Transverse colon (tissue), 4 donors: Measurements from ENCODE around the gene SLC10A1. TPM values are rescaled to one million over a fixed set of nuclear protein-coding genes. Genes with fewer than 3 reads are reported as not detected.

ENCODE experiments used
- DNase-seq: peaks from one replicate; pipeline ENCODE4 v3.0.0-alpha.2; 2019
- H3K27ac ChIP-seq, 4 donors: fragments of 200-600 bp; sonication (generic); 2 replicates each; pipeline ENCODE4 v1.5.1; 2016 to 2018; ENCODE audit warnings: inconsistent platforms in 4 of 4
- H3K27me3 ChIP-seq: fragments of 200-600 bp; sonication (generic); 2 replicates; pipeline ENCODE4 v1.5.1; 2017; ENCODE audit warnings: inconsistent platforms
- H3K36me3 ChIP-seq, 4 donors: fragments of 200-600 bp; sonication (generic); 2 replicates each; pipeline ENCODE4 v1.5.1; 2017 to 2019; ENCODE audit warnings: inconsistent platforms in 4 of 4
- H3K4me1 ChIP-seq, 4 donors: fragments of 200-600 bp; sonication (generic); 2 replicates each; pipeline ENCODE4 v1.5.1; 2017 to 2020; ENCODE audit warnings: inconsistent platforms in 4 of 4
- H3K4me3 ChIP-seq, 4 donors: fragments of 200-600 bp; sonication (generic); 1 replicate in 1 of 4; 2 replicates in 3 of 4; pipeline versions ENCODE4 v1.5.1 to v1.6.1; 2017 to 2019; ENCODE audit warnings: inconsistent platforms in 4 of 4
- H3K9me3 ChIP-seq, 2 donors: fragments of 200-600 bp; sonication (generic); 2 replicates each; pipeline ENCODE4 v1.5.1; 2017 to 2019; ENCODE audit warnings: inconsistent platforms in 2 of 2
- EP300 ChIP-seq: sonication (generic); formaldehyde crosslinking; IDR thresholded peaks from one replicate; pipeline ENCODE4 v1.6.1; 2017; ENCODE audit warnings: antibody characterized with exemption, low read depth
- POLR2A ChIP-seq: fragments of 450-650 bp; IDR thresholded peaks from one replicate; pipeline ENCODE4 v1.6.1; 2016; ENCODE audit warnings: antibody characterized with exemption, mild to moderate bottlenecking, moderate library complexity
- POLR2AphosphoS5 ChIP-seq, 3 donors: sonication (generic); formaldehyde crosslinking; IDR thresholded peaks; one replicate each; pipeline ENCODE4 v1.6.1; 2016; ENCODE audit warnings: antibody characterized with exemption in 3 of 3
- WGBS, 2 donors: methylation state at CpG; one replicate each; pipeline ENCODE4 v1.1.5; 2018; ENCODE audit warnings: low coverage in 1 of 2; 5-methylcytosine and 5-hydroxymethylcytosine counted together
- in situ Hi-C, 4 donors: fragments of 200-750 bp; cut with MboI; loops; one replicate each; pipeline versions ENCODE4 v1.15.0 to v1.15.1; 2017; ENCODE audit warnings: low sequenced_read_pairs in 3 of 4, low pct_ligation_motif_present in 1 of 4, low pct_unique_long_range_greater_than_20kb in 1 of 4
- intact Hi-C: fragments of 100-400 bp; cut with DNase I; formaldehyde crosslinking; loops from one replicate; pipeline ENCODE4 v1.15.1; 2023; ENCODE audit warnings: low total_unique reads
- total RNA-seq, 4 donors: library from RNA; depleted of rRNA; stranded (reverse); fragments of >200 nt; gene quantifications; one replicate each; pipeline ENCODE4 v1.1.0, GENCODE V29; 2016
- TF ChIP-seq, protein P1 (sequence below), 5 experiments: fragments of 200-600 bp in 3 of 5; fragments of 450-650 bp in 2 of 5; sonication (generic) in 3 of 5; IDR thresholded peaks; 1 replicate in 2 of 5; 2 replicates in 3 of 5; pipeline ENCODE4 v1.5.1; 2016 to 2017; ENCODE audit warnings: antibody characterized with exemption in 5 of 5, inconsistent platforms in 3 of 5, mild to moderate bottlenecking in 2 of 5, moderate library complexity in 1 of 5

Gene SLC10A1
- total RNA-seq, 4 donors from 2014 or later, result 0.27 TPM; not detected in 3

DNA sequence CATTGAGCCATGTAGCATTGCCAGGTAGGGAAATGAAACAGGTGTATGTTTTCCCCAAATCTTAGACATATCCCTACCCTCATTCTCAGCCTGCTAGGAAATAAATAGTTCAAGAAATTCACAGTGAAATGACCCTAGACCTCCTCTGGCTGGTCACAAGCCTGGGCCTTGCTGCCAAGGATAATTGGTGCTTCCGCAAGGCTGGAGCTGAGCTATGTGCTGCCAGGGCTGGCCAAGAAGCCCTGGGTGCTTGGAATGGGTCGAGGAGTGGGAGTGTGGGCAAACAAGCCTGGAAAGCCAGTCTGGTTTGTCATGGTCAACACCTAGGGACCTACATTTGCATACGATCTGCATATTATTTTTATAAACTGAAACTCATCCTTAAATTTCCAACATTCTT lies 31.3 kb upstream of the SLC10A1 start:
- H3K4me3 ChIP-seq, result no peak overlapping the region
- in situ Hi-C loops, result loop anchor here in 1 of 4 donors (10.0 kb wide), 1 partner anchor 196 kb away; no protein-coding TSS in a partner anchor
- H3K27ac ChIP-seq, result no peak overlapping the region
- no peak for DNase-seq
- TF ChIP-seq POLR2A (no peak), EP300 (no peak), POLR2AphosphoS5 (IDR thresholded peaks at IDR 0.05) (no peak)
- TF ChIP-seq, protein P1, sequence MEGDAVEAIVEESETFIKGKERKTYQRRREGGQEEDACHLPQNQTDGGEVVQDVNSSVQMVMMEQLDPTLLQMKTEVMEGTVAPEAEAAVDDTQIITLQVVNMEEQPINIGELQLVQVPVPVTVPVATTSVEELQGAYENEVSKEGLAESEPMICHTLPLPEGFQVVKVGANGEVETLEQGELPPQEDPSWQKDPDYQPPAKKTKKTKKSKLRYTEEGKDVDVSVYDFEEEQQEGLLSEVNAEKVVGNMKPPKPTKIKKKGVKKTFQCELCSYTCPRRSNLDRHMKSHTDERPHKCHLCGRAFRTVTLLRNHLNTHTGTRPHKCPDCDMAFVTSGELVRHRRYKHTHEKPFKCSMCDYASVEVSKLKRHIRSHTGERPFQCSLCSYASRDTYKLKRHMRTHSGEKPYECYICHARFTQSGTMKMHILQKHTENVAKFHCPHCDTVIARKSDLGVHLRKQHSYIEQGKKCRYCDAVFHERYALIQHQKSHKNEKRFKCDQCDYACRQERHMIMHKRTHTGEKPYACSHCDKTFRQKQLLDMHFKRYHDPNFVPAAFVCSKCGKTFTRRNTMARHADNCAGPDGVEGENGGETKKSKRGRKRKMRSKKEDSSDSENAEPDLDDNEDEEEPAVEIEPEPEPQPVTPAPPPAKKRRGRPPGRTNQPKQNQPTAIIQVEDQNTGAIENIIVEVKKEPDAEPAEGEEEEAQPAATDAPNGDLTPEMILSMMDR (IDR thresholded peaks at IDR 0.05), result no peak
- 82 to 100% methylated on average over 1 to 3 of the region's 3 CpGs for WGBS, 2 donors
- no peaks in the 10 kb centered on the region for H3K9me3 ChIP-seq
- H3K4me1 ChIP-seq, result no peaks in the 10 kb centered on the region
- intact Hi-C loops, result no loop called here
- no peaks in the 10 kb centered on the region for H3K27me3 ChIP-seq
- no peaks in the 10 kb centered on the region for H3K36me3 ChIP-seq

DNA sequence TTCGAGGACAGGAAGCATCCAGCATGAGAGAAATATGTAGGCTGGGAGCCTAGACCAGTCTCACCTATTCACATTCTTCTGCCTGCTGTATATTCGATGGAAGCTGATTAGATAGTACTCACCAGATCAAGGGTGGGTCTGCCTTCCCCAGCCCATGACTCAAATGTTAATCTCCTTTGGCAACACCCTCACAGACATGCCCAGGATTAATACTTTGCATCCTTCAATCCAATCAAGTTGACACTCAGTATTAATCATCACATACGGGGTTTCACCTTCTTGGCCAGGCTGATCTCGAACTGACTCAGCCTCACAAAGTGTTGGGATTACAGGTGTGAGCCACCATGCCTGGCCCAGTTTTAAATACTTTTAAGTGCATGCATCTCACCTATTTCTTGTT lies 30.5 kb upstream of the SLC10A1 start:
- Histone ChIP-seq H3K36me3 (no peaks in the 10 kb centered on the region), H3K27ac (no peak overlapping the region), H3K4me1 (no peaks in the 10 kb centered on the region), H3K4me3 (no peak overlapping the region), H3K27me3 (no peaks in the 10 kb centered on the region), H3K9me3 (no peaks in the 10 kb centered on the region)
- WGBS, 2 donors, result 51 to 54% methylated on average over 2 to 4 of the region's 4 CpGs
- in situ Hi-C loops, result loop anchor here in 1 of 4 donors (10.0 kb wide), 1 partner anchor 197 kb away; no protein-coding TSS in a partner anchor
- intact Hi-C loops, result no loop called here
- DNase-seq, result no peak
- TF ChIP-seq POLR2A (no peak), EP300 (no peak), POLR2AphosphoS5 (IDR thresholded peaks at IDR 0.05) (no peak)
- TF ChIP-seq, protein P1 (IDR thresholded peaks at IDR 0.05), result no peak

DNA sequence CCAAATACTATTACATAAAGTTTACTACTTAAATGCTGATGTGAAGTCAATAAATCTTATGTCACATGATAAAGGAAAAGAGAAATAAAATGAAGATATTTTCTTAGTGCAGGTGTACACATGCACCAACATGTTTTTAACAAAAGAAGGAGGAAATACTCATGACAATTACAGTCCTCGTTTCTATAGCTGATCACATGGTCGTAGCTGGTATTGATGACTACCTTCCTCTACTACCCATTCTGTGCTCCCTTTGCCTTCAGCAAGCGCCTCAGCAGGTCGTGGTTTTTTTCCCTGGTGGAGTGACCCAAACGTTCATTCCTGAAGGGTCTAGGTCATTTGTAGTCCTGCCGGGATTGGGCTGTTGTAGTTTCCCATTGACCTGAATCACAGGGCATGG lies 25.4 kb upstream of the SLC10A1 start:
- WGBS, 2 donors, result 56 to 68% methylated on average over 6 of the region's 6 CpGs
- intact Hi-C loops (loop anchor here (5.0 kb wide), 1 partner anchor 205 kb away; no protein-coding TSS in a partner anchor), in situ Hi-C loops (loop anchor here in 2 of 4 donors (5.0 to 10.0 kb wide), 2 partner anchors 202 to 205 kb away; no protein-coding TSS in a partner anchor)
- Histone ChIP-seq H3K9me3 (no peaks in the 10 kb centered on the region), H3K4me1 (no peaks in the 10 kb centered on the region), H3K27me3 (peaks cover 9% of the 10 kb centered on the region), H3K36me3 (no peaks in the 10 kb centered on the region), H3K27ac (no peak overlapping the region), H3K4me3 (no peak overlapping the region)
- DNase-seq, result no peak
- TF ChIP-seq, protein P1 (IDR thresholded peaks at IDR 0.05), result no peak

DNA sequence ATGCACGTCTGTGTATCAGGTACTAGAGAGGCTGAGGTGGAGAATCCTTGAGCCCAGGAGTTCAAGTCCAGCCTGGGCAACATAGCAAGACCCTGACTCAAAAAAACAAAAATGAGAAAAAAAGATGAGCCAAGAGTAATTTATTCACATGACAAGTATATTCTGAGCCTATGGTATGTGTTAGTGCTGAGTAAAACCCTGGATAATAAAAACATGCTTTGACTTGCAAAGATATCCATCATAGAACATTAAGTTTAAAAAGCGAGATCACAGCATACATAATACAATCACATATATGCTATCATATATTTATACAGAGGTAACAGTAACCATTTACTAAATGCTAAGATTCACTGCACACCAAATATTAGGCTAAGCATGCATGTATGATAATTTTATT lies 23.9 kb upstream of the SLC10A1 start:
- H3K36me3 ChIP-seq, result no peaks in the 10 kb centered on the region
- WGBS, 2 donors, result 61 to 80% methylated on average over 2 of the region's 2 CpGs
- H3K27ac ChIP-seq, result no peak overlapping the region
- H3K27me3 ChIP-seq, result peaks cover 13% of the 10 kb centered on the region
- in situ Hi-C loops, result loop anchor here in 2 of 4 donors (5.0 to 10.0 kb wide), 2 partner anchors 204 to 206 kb away; no protein-coding TSS in a partner anchor
- no peak overlapping the region for H3K4me3 ChIP-seq
- intact Hi-C loops, result loop anchor here (5.0 kb wide), 1 partner anchor 206 kb away; no protein-coding TSS in a partner anchor
- TF ChIP-seq, protein P1 (IDR thresholded peaks at IDR 0.05), result no peak
- TF ChIP-seq POLR2AphosphoS5 (IDR thresholded peaks at IDR 0.05) (no peak), POLR2A (no peak), EP300 (no peak)
- DNase-seq, result no peak
- no peaks in the 10 kb centered on the region for H3K9me3 ChIP-seq
- H3K4me1 ChIP-seq, result no peaks in the 10 kb centered on the region
